Stimulated activated CD4-positive, alpha-beta T cell treated with anti-CD3 and anti-CD28 coated beads, Interleukin-2, amount 100 ng/mL, for 4 hours (primary cell): ENCODE measurements around the gene EFS.
"Not testable (repeated sequence)": the region's sequence is repeated elsewhere in the genome, so short reads cannot be mapped to it uniquely, and the experiment has no call there.

Experiments
- DNase-seq: peaks from one replicate; pipeline ENCODE4 v3.0.0-alpha.2; 2020; ENCODE audit warnings: low read depth

Gene EFS

DNA sequence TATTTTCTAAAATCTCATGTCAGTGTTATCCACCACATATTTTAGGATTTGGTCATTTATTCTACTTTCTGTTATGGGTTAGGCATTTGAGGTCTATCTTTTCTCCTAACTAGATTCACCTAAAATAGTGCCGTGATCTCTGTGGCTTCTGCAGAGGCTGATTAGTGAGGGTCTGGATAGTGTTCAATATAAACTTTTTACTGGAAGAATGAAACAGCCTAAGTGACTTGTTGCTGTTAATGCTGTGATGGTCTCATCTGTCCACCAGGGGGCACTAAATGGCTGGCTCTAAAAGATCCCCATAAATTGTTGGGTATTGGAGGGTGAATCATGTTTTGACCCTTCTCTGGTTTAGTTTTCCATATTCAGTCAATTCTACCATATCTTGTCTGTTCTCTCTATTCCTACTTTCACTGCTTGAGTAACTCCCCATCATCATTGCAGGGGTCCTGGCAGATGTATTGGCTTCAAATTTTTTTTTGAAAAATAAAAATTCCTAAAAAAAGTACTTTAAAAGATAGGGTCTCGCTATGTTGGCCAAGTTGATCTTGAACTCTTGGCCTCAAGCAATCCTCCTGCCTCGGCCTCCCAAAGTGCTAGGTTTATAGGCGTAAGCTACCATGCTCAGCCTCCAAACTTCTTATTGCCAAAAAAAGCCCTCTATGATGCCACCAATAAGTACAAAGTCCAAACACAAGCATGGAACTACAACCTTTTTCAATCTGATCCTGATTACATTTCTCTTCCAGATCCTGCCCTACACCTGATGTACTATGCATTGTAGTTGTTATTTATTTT, 36.8 kb downstream of the EFS start:
- DNase-seq: peak; percentile 59

DNA sequence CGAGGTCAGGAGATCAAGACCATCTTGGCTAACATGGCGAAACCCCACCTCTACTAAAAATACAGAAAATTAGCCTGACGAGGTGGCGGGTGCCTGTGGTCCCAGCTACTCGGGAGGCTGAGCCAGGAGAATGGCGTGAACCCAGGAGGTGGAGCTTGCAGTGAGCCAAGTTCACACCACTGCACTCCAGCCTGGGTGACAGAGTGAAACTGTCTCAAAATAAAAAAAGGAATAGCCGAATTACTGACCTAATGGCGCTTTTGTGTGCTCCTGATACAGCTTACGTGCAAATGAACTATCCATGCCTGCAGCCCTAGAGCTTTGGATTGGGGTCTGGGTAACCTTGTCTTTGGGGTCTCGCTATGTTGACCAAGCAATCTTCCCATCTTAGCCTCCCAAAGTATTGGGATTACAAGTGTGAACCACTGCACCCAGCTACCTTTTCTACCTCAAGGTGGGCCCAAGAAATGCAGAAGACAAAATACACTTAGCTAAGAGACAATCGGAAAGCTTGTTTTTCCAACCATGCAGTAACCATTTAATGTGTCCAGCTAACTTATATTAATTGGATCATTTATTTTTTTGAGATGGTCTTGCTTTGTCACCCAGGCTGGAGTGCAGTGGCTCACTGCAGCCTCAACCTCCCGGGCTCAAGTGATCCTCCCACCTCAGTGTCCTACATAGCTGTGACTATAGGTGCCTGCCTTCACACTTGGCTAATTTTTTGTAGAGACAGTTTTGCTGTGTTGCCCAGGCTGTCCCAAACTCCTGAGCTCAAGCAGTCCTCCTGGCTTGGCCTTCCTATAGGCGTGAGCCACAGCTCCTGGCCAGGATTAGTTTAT, 38.3 kb downstream of the EFS start:
- no peak for DNase-seq

DNA sequence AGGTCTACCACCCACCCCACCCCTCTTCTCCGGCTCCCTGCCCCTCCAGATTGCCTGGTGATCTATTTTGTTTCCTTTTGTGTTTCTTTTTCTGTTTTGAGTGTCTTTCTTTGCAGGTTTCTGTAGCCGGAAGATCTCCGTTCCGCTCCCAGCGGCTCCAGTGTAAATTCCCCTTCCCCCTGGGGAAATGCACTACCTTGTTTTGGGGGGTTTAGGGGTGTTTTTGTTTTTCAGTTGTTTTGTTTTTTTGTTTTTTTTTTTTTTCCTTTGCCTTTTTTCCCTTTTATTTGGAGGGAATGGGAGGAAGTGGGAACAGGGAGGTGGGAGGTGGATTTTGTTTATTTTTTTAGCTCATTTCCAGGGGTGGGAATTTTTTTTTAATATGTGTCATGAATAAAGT, 39.2 kb downstream of the EFS start:
- DNase-seq: not testable (repeated sequence)

DNA sequence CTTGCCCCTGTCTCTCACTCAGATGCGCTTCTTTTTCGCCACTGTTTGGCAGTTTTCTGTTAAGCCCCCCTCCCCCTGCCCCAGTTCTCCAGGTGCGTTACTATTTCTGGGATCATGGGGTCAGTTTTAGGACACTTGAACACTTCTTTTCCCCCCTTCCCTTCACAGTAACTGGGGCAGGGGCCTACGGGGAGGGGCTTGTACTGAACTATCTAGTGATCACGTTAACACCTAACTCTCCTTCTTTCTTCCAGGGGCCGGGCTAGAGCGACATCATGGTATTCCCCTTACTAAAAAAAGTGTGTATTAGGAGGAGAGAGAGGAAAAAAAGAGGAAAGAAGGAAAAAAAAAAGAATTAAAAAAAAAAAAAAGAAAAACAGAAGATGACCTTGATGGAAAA, 40.0 kb downstream of the EFS start:
- DNase-seq: no peak

DNA sequence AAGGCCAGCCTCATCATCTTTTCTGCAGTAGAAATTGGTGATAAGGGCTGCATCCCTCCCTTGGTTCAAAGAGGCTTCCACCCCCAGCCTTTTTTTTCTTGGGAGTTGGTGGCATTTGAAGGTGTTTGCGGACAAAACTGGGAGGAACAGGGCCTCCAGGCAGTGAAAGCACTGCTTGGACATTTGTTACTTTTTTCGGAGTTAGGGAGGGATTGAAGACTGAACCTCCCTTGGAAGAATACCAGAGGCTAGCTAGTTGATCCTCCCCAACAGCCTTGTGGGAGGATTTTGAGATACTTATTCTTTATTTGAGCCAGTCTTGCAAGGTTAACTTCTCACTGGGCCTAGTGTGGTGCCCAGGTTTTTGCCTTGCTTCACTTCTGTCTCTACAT, 40.5 kb downstream of the EFS start:
- DNase-seq: no peak

DNA sequence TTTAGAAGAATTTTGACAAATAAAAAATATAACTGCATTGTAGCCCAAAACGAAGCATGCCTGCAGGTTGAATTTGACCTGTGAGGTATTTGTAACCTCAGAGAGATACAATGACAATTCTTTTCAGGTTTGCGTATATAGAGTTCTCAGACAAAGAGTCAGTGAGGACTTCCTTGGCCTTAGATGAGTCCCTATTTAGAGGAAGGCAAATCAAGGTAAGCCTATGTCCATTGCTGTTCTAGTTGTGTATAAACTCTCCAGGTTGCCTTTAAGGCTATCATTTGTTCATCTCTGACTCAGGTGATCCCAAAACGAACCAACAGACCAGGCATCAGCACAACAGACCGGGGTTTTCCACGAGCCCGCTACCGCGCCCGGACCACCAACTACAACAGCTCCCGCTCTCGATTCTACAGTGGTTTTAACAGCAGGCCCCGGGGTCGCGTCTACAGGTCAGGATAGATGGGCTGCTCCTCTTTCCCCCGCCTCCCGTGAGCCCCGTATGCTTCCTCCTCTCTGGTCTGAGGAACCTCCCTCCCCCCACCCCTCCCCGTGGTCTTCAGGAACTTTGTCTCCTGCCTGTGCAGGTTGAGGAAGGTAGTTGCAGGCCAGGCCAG, 41.0 kb downstream of the EFS start:
- DNase-seq: no peak

DNA sequence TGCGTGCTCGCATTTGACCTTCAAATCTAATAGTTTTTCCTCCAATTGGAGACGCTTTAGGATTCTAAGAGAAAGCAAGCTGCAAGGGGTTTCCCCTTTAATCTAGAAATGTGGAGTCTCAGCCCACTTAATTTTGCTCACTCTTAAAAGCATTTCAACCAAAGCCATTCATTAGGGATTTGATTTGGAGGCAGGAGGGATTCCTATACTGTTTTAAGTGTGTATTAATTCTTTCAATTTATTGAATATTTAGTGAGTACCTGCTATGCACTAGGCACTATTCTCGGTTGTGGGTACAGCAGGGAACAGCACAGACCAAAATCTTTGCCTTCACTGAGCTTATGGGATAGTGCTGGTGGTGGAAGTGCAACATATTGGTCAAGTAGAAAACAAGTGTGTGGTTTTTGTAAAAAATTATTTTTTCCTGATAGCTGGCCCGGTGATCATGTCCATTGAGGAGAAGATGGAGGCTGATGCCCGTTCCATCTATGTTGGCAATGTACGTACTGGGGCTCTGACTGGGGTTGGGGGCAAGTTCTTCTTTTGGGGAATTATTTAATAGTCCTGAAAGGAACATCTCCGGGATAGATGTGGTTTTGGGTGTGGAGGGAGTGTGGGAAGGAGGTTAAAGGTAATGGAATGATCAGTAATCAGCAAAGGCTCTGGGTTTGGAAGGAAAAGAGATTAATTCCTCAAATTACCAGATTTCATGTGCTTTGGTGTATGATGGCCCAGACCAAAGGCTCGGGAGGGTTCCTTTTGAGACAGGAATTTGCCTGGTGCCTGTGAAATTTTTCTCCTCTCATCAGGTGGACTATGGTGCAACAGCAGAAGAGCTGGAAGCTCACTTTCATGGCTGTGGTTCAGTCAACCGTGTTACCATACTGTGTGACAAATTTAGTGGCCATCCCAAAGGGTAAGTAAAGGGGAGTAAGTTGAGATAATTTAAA, 42.1 kb downstream of the EFS start:
- DNase-seq: no peak

DNA sequence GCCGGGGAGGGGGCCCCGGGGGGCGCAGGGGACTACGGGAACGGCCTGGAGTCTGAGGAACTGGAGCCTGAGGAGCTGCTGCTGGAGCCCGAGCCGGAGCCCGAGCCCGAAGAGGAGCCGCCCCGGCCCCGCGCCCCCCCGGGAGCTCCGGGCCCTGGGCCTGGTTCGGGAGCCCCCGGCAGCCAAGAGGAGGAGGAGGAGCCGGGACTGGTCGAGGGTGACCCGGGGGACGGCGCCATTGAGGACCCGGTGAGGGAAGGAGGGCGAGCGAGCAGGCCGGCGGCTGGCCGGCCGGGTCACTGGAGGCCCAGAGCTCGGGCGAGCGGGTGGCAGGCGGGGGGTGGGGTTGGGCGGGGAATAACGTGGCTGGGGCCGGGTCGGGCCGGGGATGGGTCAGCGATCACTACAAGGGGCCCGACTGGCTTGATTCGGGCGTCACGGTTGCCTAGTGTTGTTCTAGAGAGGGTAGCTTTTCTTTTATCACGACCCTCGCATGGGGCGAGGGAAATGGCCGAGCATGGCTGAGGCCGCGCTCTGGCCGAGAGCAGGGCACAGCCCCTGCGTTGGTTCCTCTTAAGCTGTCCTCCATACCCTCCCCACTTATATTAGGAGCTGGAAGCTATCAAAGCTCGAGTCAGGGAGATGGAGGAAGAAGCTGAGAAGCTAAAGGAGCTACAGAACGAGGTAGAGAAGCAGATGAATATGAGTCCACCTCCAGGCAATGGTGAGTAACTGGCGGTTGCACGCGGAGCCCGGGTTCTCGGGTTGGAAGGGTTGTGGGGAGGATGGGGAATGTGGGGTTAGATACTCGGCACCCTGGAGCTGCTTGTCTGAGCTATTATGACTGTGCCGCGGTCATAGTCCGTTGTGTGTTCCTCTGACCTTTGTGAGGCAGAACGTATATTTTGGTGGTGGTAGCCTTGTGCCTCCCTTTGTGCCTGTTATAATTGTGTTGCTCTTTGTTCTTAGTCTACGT, 43.1 kb downstream of the EFS start:
- peak; percentile 44 for DNase-seq

DNA sequence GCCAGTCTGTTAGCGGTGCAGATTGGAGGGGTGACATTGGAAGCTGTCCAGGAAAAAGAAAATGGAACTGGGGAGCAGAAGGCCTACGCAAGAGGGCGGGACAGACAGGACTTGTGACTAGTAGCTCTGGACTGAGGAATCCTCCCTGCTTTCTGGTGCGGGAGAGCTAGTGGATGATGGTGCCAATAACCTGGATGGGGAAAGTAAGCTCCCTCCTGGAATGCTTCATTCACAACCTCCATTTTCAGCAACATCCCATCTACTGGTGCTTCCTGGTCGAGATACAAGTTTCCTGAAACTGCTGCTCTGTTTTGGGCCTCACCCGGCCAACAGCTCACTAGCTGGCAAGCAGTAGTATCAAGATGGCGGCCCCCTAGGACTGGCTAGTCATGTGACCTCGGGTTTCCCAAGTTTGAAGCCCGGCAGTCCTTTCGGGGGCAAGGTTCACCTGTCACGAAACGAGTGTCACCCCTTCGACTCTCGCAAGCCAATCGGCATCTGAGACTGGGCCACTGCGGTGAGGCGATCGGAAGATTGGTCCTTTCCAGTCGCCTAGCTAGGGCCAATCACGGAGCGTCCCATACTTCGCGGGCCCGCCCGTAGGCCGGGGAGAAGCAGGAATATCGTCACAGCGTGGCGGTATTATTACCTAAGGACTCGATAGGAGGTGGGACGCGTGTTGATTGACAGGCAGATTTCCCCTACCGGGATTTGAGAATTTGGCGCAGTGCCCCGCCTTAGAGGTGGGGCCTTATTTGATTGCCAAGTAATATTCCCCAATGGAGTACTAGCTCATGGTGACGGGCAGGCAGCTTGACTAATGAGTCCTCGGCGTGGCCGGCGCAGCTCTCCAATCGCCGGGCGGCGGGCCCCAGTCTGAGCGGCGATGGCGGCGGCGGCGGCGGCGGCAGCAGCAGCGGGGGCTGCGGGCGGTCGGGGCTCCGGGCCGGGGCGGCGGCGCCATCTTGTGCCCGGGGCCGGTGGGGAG, 44.1 kb downstream of the EFS start, which contains the start of gene PABPN1:
TSS of gene PABPN1 (plus strand) at position 874 of the 988 bp plus-strand sequence. CDS start at position 887, 13 bp downstream.
- DNase-seq: peak; percentile 96

DNA sequence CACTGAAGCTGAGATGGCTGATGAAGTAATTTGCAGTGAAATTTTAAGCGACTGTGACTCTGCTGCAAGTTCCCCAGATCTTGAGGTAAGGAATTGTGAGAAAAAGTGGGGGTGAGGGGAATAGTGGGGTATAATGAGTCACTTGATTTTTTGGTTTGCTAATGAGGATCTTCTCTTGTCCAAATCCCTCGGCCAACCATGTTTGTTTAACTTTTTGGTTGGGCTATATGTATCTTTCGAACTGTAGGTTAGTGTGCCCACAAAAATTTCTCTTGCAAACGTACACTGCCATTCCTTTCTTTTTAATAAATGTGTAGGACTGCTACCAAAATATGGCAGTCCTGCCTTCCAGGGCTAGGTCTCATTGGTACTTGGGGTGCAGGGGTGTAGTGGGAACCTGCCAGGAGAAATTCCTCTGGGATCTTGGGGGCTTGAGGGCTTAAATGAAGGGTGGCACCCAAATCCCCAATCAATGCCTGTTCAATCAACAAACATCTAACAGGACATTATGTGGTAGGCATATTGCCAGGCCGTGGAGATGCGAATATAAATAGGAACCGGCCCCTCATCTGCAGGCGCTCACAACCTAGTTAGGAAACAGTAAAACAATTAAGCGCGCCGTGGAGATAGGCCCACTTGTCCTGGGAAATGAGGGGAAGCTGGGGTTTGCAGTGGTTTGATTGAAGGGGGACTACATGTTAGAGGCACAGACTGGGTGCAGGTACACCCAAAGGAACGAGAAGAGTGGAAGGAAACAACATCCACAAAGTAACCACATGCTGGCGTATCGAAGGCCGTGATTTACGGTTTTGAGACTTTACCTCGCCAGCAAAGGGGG, 45.0 kb downstream of the EFS start:
- DNase-seq: no peak

DNA sequence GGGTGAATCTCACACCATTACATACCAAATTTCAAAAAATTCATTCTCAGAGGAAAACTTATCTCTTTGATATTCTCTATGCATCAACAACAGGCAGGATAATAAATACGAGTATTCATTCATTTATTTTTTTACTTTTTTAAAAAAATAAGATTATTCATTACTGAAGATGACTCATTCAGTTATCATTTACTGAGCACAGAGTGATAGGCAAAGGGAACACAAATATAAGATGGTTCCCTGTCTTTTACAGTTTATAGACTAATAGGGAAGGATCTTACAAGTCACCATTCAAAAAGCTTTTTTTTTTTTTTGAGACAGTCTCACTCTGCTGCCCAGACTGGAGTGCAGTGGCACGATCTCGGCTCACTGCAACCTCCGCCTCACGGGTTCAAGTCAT, 48.7 kb downstream of the EFS start:
- DNase-seq: no peak

DNA sequence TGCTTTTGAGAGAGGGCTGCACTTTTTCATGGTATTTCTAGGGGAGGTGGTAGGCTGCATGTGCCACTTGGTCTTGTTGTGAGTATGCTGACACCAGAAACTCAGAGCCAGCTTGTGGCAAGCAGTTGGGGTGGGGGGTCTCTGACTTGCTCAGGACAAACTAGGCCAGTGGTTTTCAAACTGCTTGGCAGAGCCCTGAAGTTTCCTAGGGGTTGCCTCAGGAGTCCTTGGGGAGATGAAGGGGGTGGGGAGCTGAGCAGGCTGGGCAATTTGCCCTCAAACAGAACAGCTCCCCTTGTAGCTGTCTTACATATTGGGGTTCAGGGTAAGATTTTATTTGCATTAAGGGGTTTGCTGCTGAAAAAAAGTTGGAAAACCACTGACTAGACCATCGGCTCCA, 54.4 kb downstream of the EFS start:
- DNase-seq: no peak

DNA sequence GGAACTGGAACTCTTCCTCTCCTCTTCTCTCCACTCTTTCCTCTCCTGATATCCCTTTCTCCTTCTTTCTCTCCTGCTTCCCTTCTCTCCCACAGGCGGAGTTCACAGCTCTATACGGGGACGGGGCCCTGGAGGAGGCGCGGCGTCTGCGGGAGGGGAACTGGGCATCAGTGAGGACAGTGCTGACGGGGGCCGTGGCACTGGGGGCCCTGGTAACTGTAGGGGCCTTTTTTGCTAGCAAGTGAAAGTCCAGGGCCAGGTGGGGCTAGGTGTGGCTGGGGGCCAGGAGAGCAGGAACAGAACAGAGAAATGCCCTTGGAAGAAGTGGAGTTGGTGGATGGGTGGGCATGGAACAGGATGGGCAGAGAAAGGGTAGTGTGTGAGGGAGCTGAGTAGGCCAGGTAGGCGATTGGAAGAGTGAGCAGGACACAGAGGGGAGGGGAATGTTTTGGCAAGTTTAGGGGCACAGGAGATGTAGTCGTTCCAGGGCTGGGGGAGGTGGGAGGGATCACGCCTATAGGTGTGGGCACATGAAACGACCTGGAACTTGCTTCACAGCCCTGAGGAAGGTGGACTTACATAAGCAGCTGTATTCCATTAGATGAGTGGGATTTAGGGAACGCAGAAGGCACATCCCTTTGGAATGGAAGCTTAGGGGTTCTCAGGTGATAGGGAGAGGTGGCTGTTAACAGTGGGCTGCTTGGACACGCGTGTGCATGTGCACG, 56.1 kb downstream of the EFS start:
- DNase-seq: no peak

DNA sequence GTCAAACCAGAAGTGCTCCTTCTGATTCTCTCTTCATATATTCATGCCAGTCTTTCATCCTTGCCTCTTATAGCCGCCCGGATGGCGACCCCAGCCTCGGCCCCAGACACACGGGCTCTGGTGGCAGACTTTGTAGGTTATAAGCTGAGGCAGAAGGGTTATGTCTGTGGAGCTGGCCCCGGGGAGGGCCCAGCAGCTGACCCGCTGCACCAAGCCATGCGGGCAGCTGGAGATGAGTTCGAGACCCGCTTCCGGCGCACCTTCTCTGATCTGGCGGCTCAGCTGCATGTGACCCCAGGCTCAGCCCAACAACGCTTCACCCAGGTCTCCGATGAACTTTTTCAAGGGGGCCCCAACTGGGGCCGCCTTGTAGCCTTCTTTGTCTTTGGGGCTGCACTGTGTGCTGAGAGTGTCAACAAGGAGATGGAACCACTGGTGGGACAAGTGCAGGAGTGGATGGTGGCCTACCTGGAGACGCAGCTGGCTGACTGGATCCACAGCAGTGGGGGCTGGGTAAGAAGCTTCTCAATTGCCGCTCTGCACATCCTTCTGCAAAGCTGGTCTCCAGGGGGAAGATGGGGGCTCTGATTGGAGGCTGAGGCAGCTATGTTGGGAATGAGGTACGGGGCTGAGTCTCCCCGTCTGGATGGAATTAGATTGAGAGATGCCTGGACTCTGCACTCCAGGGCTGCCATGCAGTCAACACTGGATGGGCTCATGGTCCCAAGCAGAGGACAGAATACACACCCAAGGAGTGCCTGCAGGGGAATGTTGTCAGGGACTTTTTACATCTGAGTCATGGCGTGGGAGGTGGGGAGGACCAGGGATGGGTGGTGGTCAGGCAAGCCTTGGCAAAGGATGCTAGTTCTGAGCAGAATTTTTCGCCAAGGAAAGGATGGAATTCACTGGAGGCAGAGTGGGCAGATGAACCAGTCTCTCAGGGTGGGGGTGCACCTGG, 57.0 kb downstream of the EFS start:
- no peak for DNase-seq

DNA sequence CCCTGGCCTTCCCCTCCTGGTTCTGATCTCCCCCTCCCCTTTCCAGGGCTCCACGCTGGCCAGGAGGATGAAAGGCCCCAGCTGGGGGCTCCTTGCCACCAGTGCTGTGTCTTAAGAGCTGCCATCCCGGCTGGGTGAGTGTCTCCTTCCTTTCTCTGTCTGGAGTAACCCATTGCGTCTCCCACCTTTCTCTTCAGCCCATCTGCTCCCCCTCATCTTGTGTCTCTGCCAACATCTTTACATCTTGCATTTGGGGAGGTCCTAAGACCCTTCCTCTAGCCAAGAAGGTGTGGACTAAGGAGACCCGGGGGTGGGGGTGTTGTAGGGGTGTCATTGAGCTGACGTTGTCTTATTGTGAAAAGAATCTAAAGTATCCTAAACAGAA, 57.8 kb downstream of the EFS start:
- DNase-seq: no peak

DNA sequence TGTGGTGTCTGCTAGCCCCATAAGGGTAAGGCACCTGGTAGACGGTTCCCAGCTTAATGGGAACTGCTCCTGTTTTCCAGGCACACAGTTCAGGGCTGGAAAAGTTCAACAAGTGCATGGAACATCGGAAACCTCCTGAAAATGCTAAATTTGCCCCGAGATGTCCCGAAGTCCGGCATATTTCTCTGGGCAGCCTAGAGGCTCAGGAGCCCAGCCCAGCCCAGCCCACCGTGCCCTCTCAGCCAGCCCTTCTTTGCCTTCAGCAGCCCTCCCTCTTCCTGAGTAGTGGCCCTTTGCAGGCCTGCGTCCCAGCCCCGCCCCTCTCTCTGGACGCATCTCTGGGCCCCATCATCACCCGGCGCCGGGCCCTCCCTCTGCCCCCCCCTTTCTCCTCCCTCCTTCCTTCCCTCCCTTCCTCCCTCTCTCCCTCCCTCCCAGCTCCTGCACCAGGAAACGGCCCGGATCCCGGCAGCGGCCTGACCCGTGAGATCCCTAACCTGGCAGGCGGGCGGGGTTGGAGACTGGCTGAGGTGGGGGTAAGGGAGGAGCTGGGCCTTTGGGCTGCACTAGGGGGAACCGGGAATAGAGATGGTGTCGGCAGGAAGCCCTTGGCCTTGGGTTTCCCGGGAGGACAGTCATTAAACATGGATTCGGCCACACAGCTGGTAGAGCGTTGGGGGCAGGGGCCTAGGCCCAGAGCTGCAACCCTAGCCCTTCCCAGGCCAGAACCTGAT, 58.4 kb downstream of the EFS start, which contains the start of gene BCL2L2:
TSS of gene BCL2L2 (plus strand) at position 422 of the 734 bp plus-strand sequence. CDS start 935 bp downstream, outside the sequence.
- DNase-seq: no peak
